Sigmoid colon (tissue), 4 donors: ENCODE results near the gene CSPG4.

Experiments used
- CTCF ChIP-seq, 4 experiments: fragments of 450-650 bp in 3 of 4; fragments of 200-600 bp in 1 of 4; IDR thresholded peaks; one replicate each; pipeline ENCODE4 v1.5.1; 2016 to 2019; ENCODE audit warnings: antibody characterized with exemption in 4 of 4, mild to moderate bottlenecking in 3 of 4, moderate library complexity in 2 of 4
- EP300 ChIP-seq, 4 donors: sonication (generic); formaldehyde crosslinking; IDR thresholded peaks; one replicate each; pipeline ENCODE4 v1.6.1; 2017; ENCODE audit warnings: antibody characterized with exemption in 4 of 4
- POLR2A ChIP-seq, 2 donors: fragments of 450-650 bp; IDR thresholded peaks; one replicate each; pipeline ENCODE4 v1.6.1; 2016; ENCODE audit warnings: antibody characterized with exemption in 2 of 2, mild to moderate bottlenecking in 2 of 2, moderate library complexity in 2 of 2

- TF ChIP-seq CTCF (IDR thresholded peaks at IDR 0.05) (no peak), EP300 (IDR thresholded peaks at IDR 0.05) (no peak), POLR2A (IDR thresholded peaks at IDR 0.05) (no peak)
These were observed 1.5 kb upstream of the CSPG4 start for GRCh38 chr15:75714195-75714594.
